ENCODE data around the gene EFHC2.

GRCh38 chrX:44343412-44344141 is at the start of gene EFHC2:
- TF ChIP-seq KLF16 (tag by site-specific recombination; IDR thresholded peaks at IDR 0.05) (no peak), ZNF24 (tag by site-specific recombination; IDR thresholded peaks at IDR 0.05) (no peak), CTCF (tag by site-specific recombination; IDR thresholded peaks at IDR 0.05) (no peak), ZNF707 (tag by site-specific recombination; IDR thresholded peaks at IDR 0.05) (no peak), ZNF513 (tag by site-specific recombination; IDR thresholded peaks at IDR 0.05) (no peak), MZF1 (tag by site-specific recombination; IDR thresholded peaks at IDR 0.05; ENCODE audit: borderline replicate concordance) (no peak), ZNF501 (tag by site-specific recombination; IDR thresholded peaks at IDR 0.05) (no peak)

Data from HEK293 (cell line).